ENCODE measurements around the gene TAF7L.

- TF ChIP-seq, protein P1, sequence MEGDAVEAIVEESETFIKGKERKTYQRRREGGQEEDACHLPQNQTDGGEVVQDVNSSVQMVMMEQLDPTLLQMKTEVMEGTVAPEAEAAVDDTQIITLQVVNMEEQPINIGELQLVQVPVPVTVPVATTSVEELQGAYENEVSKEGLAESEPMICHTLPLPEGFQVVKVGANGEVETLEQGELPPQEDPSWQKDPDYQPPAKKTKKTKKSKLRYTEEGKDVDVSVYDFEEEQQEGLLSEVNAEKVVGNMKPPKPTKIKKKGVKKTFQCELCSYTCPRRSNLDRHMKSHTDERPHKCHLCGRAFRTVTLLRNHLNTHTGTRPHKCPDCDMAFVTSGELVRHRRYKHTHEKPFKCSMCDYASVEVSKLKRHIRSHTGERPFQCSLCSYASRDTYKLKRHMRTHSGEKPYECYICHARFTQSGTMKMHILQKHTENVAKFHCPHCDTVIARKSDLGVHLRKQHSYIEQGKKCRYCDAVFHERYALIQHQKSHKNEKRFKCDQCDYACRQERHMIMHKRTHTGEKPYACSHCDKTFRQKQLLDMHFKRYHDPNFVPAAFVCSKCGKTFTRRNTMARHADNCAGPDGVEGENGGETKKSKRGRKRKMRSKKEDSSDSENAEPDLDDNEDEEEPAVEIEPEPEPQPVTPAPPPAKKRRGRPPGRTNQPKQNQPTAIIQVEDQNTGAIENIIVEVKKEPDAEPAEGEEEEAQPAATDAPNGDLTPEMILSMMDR (IDR thresholded peaks at IDR 0.05): no peak
- no peak for TF ChIP-seq POLR2A (IDR thresholded peaks at IDR 0.05)
Measured at GRCh38 chrX:101220662-101221260, 70.4 kb downstream of the TAF7L start.

Measured in adrenal gland (tissue), 5 donors.